CD14-positive monocyte (primary cell): ENCODE measurements around the gene CC2D1A. TPM values are rescaled to one million over a fixed set of nuclear protein-coding genes. Genes with fewer than 3 reads are reported as not detected.
A peak's percentile ranks its signal among the peaks of the same experiment; 100 is the strongest.

Experiments used
- DNase-seq, 3 donors: peaks; one replicate each; pipeline ENCODE4 v3.0.0-alpha.2; 2011 to 2022
- H2AFZ ChIP-seq: 2 replicates; pipeline ENCODE4 v1.6.0; 2012; ENCODE audit warnings: mild to moderate bottlenecking, low read depth, low read length, inconsistent platforms; ENCODE audit not compliant: insufficient read depth, poor library complexity, severe bottlenecking
- H3K27ac ChIP-seq, 2 donors: 1 replicate in 1 of 2; 2 replicates in 1 of 2; pipeline ENCODE4 v1.5.1; 2012 to 2013; ENCODE audit warnings: low read length in 2 of 2, control low read depth in 1 of 2, inconsistent platforms in 1 of 2, low read depth in 1 of 2, mild to moderate bottlenecking in 1 of 2
- H3K27me3 ChIP-seq, 2 donors: one replicate each; pipeline versions ENCODE4 v1.6.0 to v1.6.1; 2011 to 2013; ENCODE audit warnings: low read length in 2 of 2; ENCODE audit not compliant: control insufficient read depth in 2 of 2, insufficient read depth in 2 of 2
- H3K36me3 ChIP-seq, 2 donors: replicated peaks in 1 of 2; 1 replicate in 1 of 2; 2 replicates in 1 of 2; pipeline versions ENCODE4 v1.5.1 to v1.6.1; 2012 to 2013; ENCODE audit warnings: low read length in 2 of 2, control low read depth in 1 of 2, inconsistent platforms in 1 of 2, mild to moderate bottlenecking in 1 of 2; ENCODE audit not compliant: insufficient read depth in 2 of 2, control insufficient read depth in 1 of 2
- H3K4me1 ChIP-seq, 2 donors: 1 replicate in 1 of 2; 2 replicates in 1 of 2; pipeline versions ENCODE4 v1.5.1 to v1.6.1; 2012 to 2013; ENCODE audit warnings: low read length in 2 of 2, control low read depth in 1 of 2, inconsistent platforms in 1 of 2, mild to moderate bottlenecking in 1 of 2, moderate library complexity in 1 of 2; ENCODE audit not compliant: insufficient read depth in 2 of 2, control insufficient read depth in 1 of 2
- H3K4me2 ChIP-seq: replicated peaks from 2 replicates; pipeline ENCODE3; 2012; ENCODE audit warnings: low read length, moderate library complexity, mild to moderate bottlenecking; ENCODE audit not compliant: poor library complexity, severe bottlenecking; ENCODE audit errors: extremely low read depth
- H3K4me3 ChIP-seq, 3 experiments: fragments of 200-600 bp in 1 of 3; sonication (generic) in 1 of 3; replicated peaks in 1 of 3; 1 replicate in 2 of 3; 2 replicates in 1 of 3; pipeline ENCODE4 v1.5.1; 2011 to 2013; ENCODE audit warnings: low read length in 3 of 3, mild to moderate bottlenecking in 3 of 3, control low read depth in 2 of 3, low read depth in 2 of 3, inconsistent platforms in 1 of 3, moderate library complexity in 1 of 3
- H3K79me2 ChIP-seq: 2 replicates; pipeline ENCODE4 v1.6.0; 2012; ENCODE audit warnings: mild to moderate bottlenecking, control low read depth, inconsistent platforms, low read length, moderate library complexity; ENCODE audit not compliant: insufficient read depth
- H3K9ac ChIP-seq: 2 replicates; pipeline ENCODE4 v1.6.0; 2017; ENCODE audit warnings: low read length, mild to moderate bottlenecking; ENCODE audit not compliant: insufficient read depth, poor library complexity, severe bottlenecking
- H3K9me3 ChIP-seq, 2 donors: replicated peaks in 1 of 2; 1 replicate in 1 of 2; 2 replicates in 1 of 2; pipeline versions ENCODE4 v1.5.1 to v1.6.1; 2012 to 2013; ENCODE audit warnings: low read length in 2 of 2, control low read depth in 1 of 2; ENCODE audit not compliant: control insufficient read depth in 1 of 2, insufficient read depth in 1 of 2
- H4K20me1 ChIP-seq: 2 replicates; pipeline ENCODE4 v1.6.0; 2012; ENCODE audit warnings: mild to moderate bottlenecking, low read length, control low read depth, moderate library complexity; ENCODE audit not compliant: insufficient read depth
- H3K27ac Mint-ChIP-seq, 7 donors: one replicate each; pipeline ENCODE4 v1.8.0; 2020; ENCODE audit warnings: mild to moderate bottlenecking in 7 of 7, mixed read lengths in 7 of 7, moderate library complexity in 6 of 7, inconsistent platforms in 2 of 7
- H3K27me3 Mint-ChIP-seq, 3 donors: one replicate each; pipeline ENCODE4 v1.8.0; 2021 to 2022; ENCODE audit warnings: low read depth in 3 of 3, mild to moderate bottlenecking in 3 of 3, mixed read lengths in 3 of 3, moderate library complexity in 3 of 3, inconsistent platforms in 1 of 3
- H3K36me3 Mint-ChIP-seq, 2 donors: one replicate each; pipeline ENCODE4 v1.8.0; 2020; ENCODE audit warnings: mixed read lengths in 2 of 2, inconsistent platforms in 1 of 2, mild to moderate bottlenecking in 1 of 2
- H3K4me1 Mint-ChIP-seq: one replicate; pipeline ENCODE4 v1.8.0; 2020; ENCODE audit warnings: mild to moderate bottlenecking, mixed read lengths
- H3K4me3 Mint-ChIP-seq, 2 donors: one replicate each; pipeline ENCODE4 v1.8.0; 2020; ENCODE audit warnings: mild to moderate bottlenecking in 2 of 2, mixed read lengths in 2 of 2, moderate library complexity in 1 of 2
- H3K9me3 Mint-ChIP-seq, 7 donors: one replicate each; pipeline ENCODE4 v1.8.0; 2020 to 2022; ENCODE audit warnings: mixed read lengths in 7 of 7, mild to moderate bottlenecking in 6 of 7, moderate library complexity in 6 of 7, inconsistent platforms in 2 of 7
- WGBS: methylation state at CpG from one replicate; pipeline ENCODE4 v1.1.5; 2013; ENCODE audit warnings: missing lambda C conversion rate; ENCODE audit not compliant: insufficient coverage; 5-methylcytosine and 5-hydroxymethylcytosine counted together
- intact Hi-C, 2 donors: fragments of 100-400 bp; cut with micrococcal nuclease; formaldehyde crosslinking; loops; one replicate each; pipeline versions ENCODE4 v1.15.0 to v1.15.1; 2023
- polyA plus RNA-seq, 3 donors: library from polyadenylated mRNA; depleted of rRNA in 1 of 3; unstranded in 2 of 3; stranded (reverse) in 1 of 3; fragments of 300-500 nt in 2 of 3; fragments of >200 nt in 1 of 3; fragmentation: Illumina TruSeq in 2 of 3; gene quantifications; 1 replicate in 2 of 3; 2 replicates in 1 of 3; pipeline ENCODE4 v1.2.3, GENCODE V29; 2012 to 2021
- TF ChIP-seq, protein P1 (sequence below): fragments of 200-600 bp; IDR thresholded peaks from one replicate; pipeline ENCODE4 v1.8.0; 2022; ENCODE audit warnings: antibody characterized with exemption, mild to moderate bottlenecking

CC2D1A gene
- polyA plus RNA-seq, 3 donors, result 4.6 to 27.0 (median 6.2) TPM

DNA sequence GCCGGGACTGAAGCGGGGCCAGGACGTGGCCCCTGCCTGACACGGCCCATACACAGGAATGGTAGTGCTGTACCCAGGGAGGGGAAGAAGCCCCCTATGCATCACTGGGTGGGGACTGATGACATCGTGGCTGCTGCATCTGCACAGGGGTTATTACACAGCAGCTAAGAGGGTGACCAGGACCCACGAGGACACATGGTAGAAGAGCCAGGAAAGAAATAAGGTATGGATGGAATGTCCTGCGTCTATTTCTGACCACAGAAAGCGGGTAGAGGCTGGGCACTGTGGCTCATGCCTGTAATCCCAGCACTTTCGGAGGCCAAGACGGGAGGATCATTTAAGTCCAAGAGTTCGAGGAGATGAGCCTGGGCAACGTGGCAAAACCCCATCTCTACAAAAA is 70.4 kb downstream of the CC2D1A start:
- Histone ChIP-seq H3K4me1 (peaks cover 23 to 38% of the 10 kb centered on the region in 2 donors), H3K9me3 (no peaks in the 10 kb centered on the region), H3K4me2 (no peak overlapping the region), H2AFZ (no peak overlapping the region), H3K36me3 (peaks cover 29 to 51% of the 10 kb centered on the region in 2 donors), H3K79me2 (no peaks in the 10 kb centered on the region), H3K27ac (no peak overlapping the region), H4K20me1 (no peaks in the 10 kb centered on the region), H3K27me3 (no peaks in the 10 kb centered on the region), H3K4me3 (no peak overlapping the region), H3K9ac (no peak overlapping the region)
- TF ChIP-seq, protein P1, sequence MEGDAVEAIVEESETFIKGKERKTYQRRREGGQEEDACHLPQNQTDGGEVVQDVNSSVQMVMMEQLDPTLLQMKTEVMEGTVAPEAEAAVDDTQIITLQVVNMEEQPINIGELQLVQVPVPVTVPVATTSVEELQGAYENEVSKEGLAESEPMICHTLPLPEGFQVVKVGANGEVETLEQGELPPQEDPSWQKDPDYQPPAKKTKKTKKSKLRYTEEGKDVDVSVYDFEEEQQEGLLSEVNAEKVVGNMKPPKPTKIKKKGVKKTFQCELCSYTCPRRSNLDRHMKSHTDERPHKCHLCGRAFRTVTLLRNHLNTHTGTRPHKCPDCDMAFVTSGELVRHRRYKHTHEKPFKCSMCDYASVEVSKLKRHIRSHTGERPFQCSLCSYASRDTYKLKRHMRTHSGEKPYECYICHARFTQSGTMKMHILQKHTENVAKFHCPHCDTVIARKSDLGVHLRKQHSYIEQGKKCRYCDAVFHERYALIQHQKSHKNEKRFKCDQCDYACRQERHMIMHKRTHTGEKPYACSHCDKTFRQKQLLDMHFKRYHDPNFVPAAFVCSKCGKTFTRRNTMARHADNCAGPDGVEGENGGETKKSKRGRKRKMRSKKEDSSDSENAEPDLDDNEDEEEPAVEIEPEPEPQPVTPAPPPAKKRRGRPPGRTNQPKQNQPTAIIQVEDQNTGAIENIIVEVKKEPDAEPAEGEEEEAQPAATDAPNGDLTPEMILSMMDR, result no peak
- intact Hi-C loops, result no loop called here
- H3K27ac Mint-ChIP-seq, result peak overlapping the region in 3 of 7 donors; percentile 11 to 60 (median 23)
- no peak for DNase-seq
- peak overlapping the region in 1 of 2 donors; percentile 37 for H3K4me3 Mint-ChIP-seq
- H3K27me3 Mint-ChIP-seq, result peaks cover 0 to 1% (median 0%) of the 10 kb centered on the region in 3 donors
- 92% methylated on average over 7 of the region's 12 CpGs for WGBS
- H3K4me1 Mint-ChIP-seq, result peaks cover 30% of the 10 kb centered on the region
- peaks cover 36 to 67% of the 10 kb centered on the region in 2 donors for H3K36me3 Mint-ChIP-seq
- H3K9me3 Mint-ChIP-seq, result no peaks in the 10 kb centered on the region

DNA sequence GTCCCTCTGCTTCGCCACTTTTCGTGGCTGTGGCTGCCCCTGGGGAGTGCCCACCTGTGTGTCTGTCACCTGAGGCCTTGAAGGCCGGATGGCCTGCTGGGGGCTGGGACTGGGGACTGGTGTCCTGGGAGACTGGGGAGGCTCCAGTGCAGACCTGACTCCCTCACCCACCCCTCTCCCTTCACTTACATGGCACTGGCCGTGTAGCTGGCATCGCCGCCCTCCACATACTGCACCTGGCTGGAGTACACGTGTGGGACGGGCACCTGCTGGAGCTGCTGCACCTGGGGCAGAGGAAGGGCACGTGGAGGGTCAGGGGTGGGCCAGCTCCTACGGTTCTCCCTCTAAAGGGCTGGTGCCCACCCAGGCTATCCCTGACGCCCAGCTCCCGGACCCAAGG is 71.8 kb downstream of the CC2D1A start:
- no peaks in the 10 kb centered on the region for H3K79me2 ChIP-seq
- peaks cover 27 to 45% of the 10 kb centered on the region in 2 donors for H3K4me1 ChIP-seq
- H3K9me3 Mint-ChIP-seq, result no peaks in the 10 kb centered on the region
- H3K4me2 ChIP-seq, result peak overlapping the region; percentile 73
- intact Hi-C loops, result no loop called here
- peak in 1 of 3 donors; percentile 4 for DNase-seq
- H4K20me1 ChIP-seq, result no peaks in the 10 kb centered on the region
- no peaks in the 10 kb centered on the region for H3K9me3 ChIP-seq
- H3K9ac ChIP-seq, result no peak overlapping the region
- peaks cover 36% of the 10 kb centered on the region for H3K4me1 Mint-ChIP-seq
- peak overlapping the region; percentile 71 to 82 for H3K4me3 Mint-ChIP-seq
- H3K36me3 Mint-ChIP-seq, result peaks cover 44 to 67% of the 10 kb centered on the region in 2 donors
- H3K27ac ChIP-seq, result peak overlapping the region; percentile 31 to 76
- TF ChIP-seq, protein P1, result no peak
- peak overlapping the region; percentile 78 for H2AFZ ChIP-seq
- H3K27ac Mint-ChIP-seq, result peak overlapping the region; percentile 80 to 91 (median 84)
- WGBS, result 85% methylated on average over 7 of the region's 12 CpGs
- no peaks in the 10 kb centered on the region for H3K27me3 ChIP-seq
- H3K4me3 ChIP-seq, result peak overlapping the region in 1 of 3 experiments; percentile 78
- peaks cover 0 to 1% (median 0%) of the 10 kb centered on the region in 3 donors for H3K27me3 Mint-ChIP-seq
- H3K36me3 ChIP-seq, result peaks cover 25 to 51% of the 10 kb centered on the region in 2 donors
